ENCODE data around the gene SLC9A8.
"Not testable (repeated sequence)": the region's sequence is repeated elsewhere in the genome, so short reads cannot be mapped to it uniquely, and the experiment has no call there.

- TF ChIP-seq CTCF (conservative IDR thresholded peaks at IDR 0.05 in 1 of 2, IDR thresholded peaks at IDR 0.05 in 1 of 2; ENCODE audit: extremely low read depth in 1 of 2, insufficient read depth in 1 of 2, low read depth in 1 of 2, low read length in 2 of 2); EZH2 (IDR thresholded peaks at IDR 0.05; ENCODE audit: borderline replicate concordance, low read length): not testable (repeated sequence)
Observed at GRCh38 chr20:49861232-49861631, 48.6 kb downstream of the SLC9A8 start.

All from mammary epithelial cell (primary cell).